Calu3 (cell line): ENCODE measurements around the gene RNF224. TPM values are rescaled to one million over a fixed set of nuclear protein-coding genes. Genes with fewer than 3 reads are reported as not detected.

Experiments
- BruUV-seq: library from RNA; stranded (reverse); fragments of 400-500 nt; replicated peaks from 2 replicates; lab custom pipeline; 2021; lab: Mats Ljungman, UMichigan
- CTCF ChIA-PET: fragments of 300-600 bp; sonication (Branson Sonifier 250); formaldehyde crosslinking; loops from one replicate; lab custom pipeline; 2022; ENCODE audit warnings: antibody characterized with exemption; lab: Charles Lee
- DNase-seq: peaks from one replicate; pipeline ENCODE4 v3.0.0; 2022
- H3K27ac Mint-ChIP-seq: one replicate; pipeline ENCODE4 v1.8.0; 2022; ENCODE audit warnings: mixed read lengths; ENCODE audit not compliant: unreplicated experiment
- H3K27me3 Mint-ChIP-seq: one replicate; pipeline ENCODE4 v1.8.0; 2022; ENCODE audit warnings: mixed read lengths; ENCODE audit not compliant: unreplicated experiment
- H3K36me3 Mint-ChIP-seq: one replicate; pipeline ENCODE4 v1.8.0; 2022; ENCODE audit warnings: mild to moderate bottlenecking, moderate library complexity, mixed read lengths; ENCODE audit not compliant: insufficient read depth, unreplicated experiment
- H3K4me1 Mint-ChIP-seq: one replicate; pipeline ENCODE4 v1.8.0; 2022; ENCODE audit warnings: mild to moderate bottlenecking, low read depth, mixed read lengths; ENCODE audit not compliant: unreplicated experiment
- H3K4me3 Mint-ChIP-seq: one replicate; pipeline ENCODE4 v1.8.0; 2022; ENCODE audit warnings: mild to moderate bottlenecking, low read depth, moderate library complexity, mixed read lengths; ENCODE audit not compliant: unreplicated experiment
- H3K9me3 Mint-ChIP-seq: one replicate; pipeline ENCODE4 v1.8.0; 2022; ENCODE audit warnings: low read depth, mixed read lengths; ENCODE audit not compliant: unreplicated experiment
- intact Hi-C: fragments of 100-400 bp; cut with micrococcal nuclease; formaldehyde crosslinking; loops from one replicate; pipeline ENCODE4 v1.10.0; 2022; ENCODE audit not compliant: unreplicated experiment
- total RNA-seq: library from RNA; stranded (reverse); gene quantifications from 2 replicates; pipeline ENCODE4 v1.2.3, GENCODE V29; 2022
- TF ChIP-seq, protein P1 (sequence below): fragments of 200-600 bp; IDR thresholded peaks from one replicate; pipeline ENCODE4 v1.8.0; 2022; ENCODE audit warnings: antibody characterized with exemption; ENCODE audit not compliant: unreplicated experiment

The RNF224 gene
- total RNA-seq, 1 experiment from 2014 or later, result 1.6 TPM

DNA sequence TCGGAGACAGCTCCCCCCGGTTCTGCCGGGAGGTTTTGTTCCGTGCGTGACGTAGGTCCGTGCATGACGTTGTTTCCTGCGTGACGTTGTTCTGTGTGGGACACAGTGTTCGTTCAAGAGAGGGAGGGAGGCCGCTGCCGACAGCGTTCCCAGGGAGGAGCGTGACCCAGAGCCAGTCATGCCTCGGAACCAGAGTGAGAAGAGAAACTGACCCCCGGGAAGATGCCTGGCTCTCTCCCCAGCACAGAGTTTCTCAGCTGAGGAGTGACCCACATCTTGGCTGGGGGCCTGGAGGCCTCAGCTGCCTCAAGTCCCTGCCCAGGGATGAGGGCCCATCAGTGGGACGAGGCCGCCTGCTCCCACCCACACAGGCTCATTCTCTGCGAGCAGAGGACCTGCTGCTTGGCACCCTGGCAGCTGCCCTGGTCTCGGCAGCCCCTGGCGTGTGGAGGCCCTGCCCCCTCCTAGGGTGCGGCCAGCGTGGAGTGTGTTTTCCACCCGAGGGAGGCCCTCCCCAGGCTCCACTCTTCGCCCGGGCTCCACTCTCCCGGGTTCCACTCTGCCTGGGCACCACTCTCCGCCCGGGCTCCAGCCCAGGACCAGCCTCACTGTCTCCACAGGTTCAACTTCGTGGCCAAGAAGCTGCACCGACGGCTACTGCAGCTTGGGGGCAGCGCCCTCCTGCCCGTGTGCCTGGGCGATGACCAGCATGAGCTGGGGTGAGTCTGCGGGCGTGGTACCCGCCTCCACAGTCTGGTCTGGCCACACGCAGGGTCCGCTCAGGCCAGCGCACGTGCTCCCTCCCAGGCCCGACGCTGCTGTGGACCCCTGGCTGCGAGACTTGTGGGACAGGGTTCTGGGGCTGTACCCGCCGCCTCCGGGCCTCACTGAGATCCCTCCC, 13.9 kb upstream of the RNF224 start:
- CTCF ChIA-PET, result no interaction called here
- TF ChIP-seq, protein P1, sequence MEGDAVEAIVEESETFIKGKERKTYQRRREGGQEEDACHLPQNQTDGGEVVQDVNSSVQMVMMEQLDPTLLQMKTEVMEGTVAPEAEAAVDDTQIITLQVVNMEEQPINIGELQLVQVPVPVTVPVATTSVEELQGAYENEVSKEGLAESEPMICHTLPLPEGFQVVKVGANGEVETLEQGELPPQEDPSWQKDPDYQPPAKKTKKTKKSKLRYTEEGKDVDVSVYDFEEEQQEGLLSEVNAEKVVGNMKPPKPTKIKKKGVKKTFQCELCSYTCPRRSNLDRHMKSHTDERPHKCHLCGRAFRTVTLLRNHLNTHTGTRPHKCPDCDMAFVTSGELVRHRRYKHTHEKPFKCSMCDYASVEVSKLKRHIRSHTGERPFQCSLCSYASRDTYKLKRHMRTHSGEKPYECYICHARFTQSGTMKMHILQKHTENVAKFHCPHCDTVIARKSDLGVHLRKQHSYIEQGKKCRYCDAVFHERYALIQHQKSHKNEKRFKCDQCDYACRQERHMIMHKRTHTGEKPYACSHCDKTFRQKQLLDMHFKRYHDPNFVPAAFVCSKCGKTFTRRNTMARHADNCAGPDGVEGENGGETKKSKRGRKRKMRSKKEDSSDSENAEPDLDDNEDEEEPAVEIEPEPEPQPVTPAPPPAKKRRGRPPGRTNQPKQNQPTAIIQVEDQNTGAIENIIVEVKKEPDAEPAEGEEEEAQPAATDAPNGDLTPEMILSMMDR, result no peak
- Mint-ChIP-seq H3K4me3 (no peak overlapping the region), H3K27ac (no peak overlapping the region), H3K9me3 (no peaks in the 10 kb centered on the region), H3K36me3 (peaks cover 31% of the 10 kb centered on the region), H3K4me1 (no peaks in the 10 kb centered on the region), H3K27me3 (no peaks in the 10 kb centered on the region)
- BruUV-seq, result no TSS peak
- DNase-seq, result no peak
- intact Hi-C loops, result no loop called here

DNA sequence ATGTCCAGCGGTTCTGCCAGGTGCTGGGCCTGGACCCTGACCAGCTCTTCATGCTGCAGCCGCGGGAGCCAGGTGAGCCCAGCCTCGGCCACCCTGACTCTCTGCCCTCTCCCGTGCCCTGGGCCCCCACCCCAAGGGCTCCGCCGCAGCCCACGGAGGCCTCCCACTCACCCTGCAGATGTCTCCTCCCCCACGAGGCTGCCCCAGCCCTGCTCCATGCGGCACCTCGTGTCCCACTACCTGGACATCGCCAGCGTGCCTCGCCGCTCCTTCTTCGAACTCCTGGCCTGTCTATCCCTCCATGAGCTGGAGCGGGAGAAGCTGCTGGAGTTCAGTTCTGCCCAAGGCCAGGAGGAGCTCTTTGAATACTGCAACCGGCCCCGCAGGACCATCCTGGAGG, 12.7 kb upstream of the RNF224 start:
- no TSS peak for BruUV-seq
- Mint-ChIP-seq H3K27me3 (no peaks in the 10 kb centered on the region), H3K4me1 (no peaks in the 10 kb centered on the region), H3K27ac (no peak overlapping the region), H3K4me3 (no peak overlapping the region), H3K36me3 (peaks cover 40% of the 10 kb centered on the region), H3K9me3 (no peaks in the 10 kb centered on the region)
- CTCF ChIA-PET, result interaction anchor here (1.1 to 1.7 kb wide), 3 partner anchors 9 to 19 kb away, joined by 3 to 4 read pairs (median 4); partner anchors contain the start of gene RNF224
- DNase-seq, result no peak
- intact Hi-C loops, result no loop called here
- TF ChIP-seq, protein P1, result no peak

DNA sequence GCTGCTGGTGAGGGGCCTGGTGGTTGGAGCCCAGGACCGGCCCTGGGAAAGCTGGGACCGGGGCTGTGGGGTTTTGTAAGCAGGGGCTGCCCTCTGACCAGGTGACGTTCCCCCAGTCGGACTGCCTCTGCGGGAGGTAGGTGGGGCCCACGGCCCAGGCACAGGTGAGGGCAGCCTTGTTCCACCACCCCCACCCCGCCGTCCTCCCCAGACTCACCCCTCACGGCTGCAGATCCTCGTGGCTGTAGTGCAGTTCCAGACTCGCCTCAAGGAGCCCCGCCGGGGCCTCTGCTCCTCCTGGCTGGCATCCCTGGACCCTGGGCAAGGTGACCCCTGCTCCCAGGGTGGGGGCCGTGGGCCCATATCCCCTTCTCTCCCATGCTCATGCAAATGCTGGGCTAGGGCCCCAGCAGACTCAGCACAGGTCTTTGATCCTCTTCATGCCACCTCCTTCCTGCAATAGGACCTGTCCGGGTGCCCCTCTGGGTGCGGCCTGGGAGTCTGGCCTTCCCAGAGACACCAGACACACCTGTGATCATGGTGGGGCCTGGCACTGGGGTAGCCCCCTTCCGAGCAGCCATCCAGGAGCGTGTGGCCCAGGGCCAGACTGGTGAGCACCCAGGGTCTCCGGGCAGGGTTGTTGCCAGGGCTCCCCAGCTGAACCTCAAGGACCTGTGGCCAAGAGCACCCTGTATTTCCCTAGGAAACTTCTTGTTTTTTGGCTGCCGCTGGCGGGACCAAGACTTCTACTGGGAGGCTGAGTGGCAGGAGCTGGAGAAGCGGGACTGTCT, 11.9 kb upstream of the RNF224 start:
- DNase-seq, result no peak
- no peaks in the 10 kb centered on the region for H3K4me1 Mint-ChIP-seq
- H3K9me3 Mint-ChIP-seq, result no peaks in the 10 kb centered on the region
- no peak overlapping the region for H3K27ac Mint-ChIP-seq
- CTCF ChIA-PET, result interaction anchor here (1.1 to 1.7 kb wide), 3 partner anchors 8 to 20 kb away, joined by 3 to 4 read pairs (median 4); partner anchors contain the start of gene RNF224
- TF ChIP-seq, protein P1, result no peak
- H3K36me3 Mint-ChIP-seq, result peaks cover 46% of the 10 kb centered on the region
- no peak overlapping the region for H3K4me3 Mint-ChIP-seq
- no TSS peak for BruUV-seq
- intact Hi-C loops, result no loop called here
- H3K27me3 Mint-ChIP-seq, result no peaks in the 10 kb centered on the region

DNA sequence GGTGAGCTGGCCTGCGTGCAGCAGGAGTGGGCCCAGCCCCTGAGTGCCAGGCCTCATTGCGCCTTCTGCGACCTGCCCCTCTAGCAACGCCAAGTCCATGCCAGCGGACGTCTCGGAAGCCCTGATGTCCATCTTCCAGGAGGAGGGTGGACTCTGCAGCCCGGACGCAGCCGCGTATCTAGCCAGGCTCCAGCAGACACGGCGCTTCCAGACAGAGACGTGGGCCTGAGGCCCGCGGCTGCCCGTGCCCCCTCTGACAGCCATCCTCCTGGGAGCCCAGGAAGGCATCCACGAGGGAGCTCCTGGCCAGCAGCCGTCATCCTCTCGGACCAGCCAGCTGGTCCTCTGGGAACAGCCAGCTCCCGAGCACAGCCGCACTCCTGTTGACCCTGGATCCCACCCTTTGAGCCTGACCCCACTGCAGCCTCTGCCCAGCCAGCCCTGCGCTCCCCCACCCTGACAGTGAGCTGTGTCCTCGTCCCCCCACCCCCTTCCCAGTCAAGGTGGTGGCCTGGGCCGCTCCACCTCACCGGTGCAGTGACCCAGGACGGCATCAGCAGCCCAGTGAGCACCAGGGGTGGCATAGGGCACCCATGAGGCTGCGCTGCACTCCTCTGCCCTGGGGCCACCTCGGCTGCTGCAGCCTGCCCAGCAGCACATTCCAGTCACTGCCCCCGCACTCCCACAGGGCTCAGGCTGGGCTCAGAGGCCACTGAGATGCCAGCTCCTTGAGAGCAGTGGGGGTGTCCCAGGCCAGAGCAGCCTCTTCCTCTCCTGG, 10.9 kb upstream of the RNF224 start:
- CTCF ChIA-PET, result interaction anchor here (0.6 kb wide), 1 partner anchor 80 kb away, joined by 3 read pairs; no protein-coding TSS in a partner anchor
- TF ChIP-seq, protein P1, result no peak
- Mint-ChIP-seq H3K27me3 (no peaks in the 10 kb centered on the region), H3K4me3 (no peak overlapping the region), H3K9me3 (no peaks in the 10 kb centered on the region), H3K36me3 (peaks cover 44% of the 10 kb centered on the region), H3K4me1 (no peaks in the 10 kb centered on the region), H3K27ac (no peak overlapping the region)
- no TSS peak for BruUV-seq
- intact Hi-C loops, result no loop called here
- no peak for DNase-seq
